ENCODE results near the gene CRIM1. TPM values are rescaled to one million over a fixed set of nuclear protein-coding genes. Genes with fewer than 3 reads are reported as not detected.
"Not testable (repeated sequence)": the region's sequence is repeated elsewhere in the genome, so short reads cannot be mapped to it uniquely, and the experiment has no call there.

Gene CRIM1
- total and polyA plus RNA-seq, 2 experiments from 2014 or later: 10.5 to 36.4 TPM

- 0 out of 2 replicates have a peak, but pooled peaks cover under 1% of the 10 kb centered on the region for H3K27me3 ChIP-seq (ENCODE audit: insufficient read depth)
- peak overlapping the region; percentile 40 for H3K4me2 ChIP-seq
- TF ChIP-seq, protein P1, sequence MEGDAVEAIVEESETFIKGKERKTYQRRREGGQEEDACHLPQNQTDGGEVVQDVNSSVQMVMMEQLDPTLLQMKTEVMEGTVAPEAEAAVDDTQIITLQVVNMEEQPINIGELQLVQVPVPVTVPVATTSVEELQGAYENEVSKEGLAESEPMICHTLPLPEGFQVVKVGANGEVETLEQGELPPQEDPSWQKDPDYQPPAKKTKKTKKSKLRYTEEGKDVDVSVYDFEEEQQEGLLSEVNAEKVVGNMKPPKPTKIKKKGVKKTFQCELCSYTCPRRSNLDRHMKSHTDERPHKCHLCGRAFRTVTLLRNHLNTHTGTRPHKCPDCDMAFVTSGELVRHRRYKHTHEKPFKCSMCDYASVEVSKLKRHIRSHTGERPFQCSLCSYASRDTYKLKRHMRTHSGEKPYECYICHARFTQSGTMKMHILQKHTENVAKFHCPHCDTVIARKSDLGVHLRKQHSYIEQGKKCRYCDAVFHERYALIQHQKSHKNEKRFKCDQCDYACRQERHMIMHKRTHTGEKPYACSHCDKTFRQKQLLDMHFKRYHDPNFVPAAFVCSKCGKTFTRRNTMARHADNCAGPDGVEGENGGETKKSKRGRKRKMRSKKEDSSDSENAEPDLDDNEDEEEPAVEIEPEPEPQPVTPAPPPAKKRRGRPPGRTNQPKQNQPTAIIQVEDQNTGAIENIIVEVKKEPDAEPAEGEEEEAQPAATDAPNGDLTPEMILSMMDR (conservative IDR thresholded peaks at IDR 0.05; ENCODE audit: low read depth in 2 of 2): no peak
- no peak for TF ChIP-seq ZNF331 (CRISPR knock-in tag; IDR thresholded peaks at IDR 0.05; ENCODE audit: low read depth)
- TF ChIP-seq, protein P2, sequence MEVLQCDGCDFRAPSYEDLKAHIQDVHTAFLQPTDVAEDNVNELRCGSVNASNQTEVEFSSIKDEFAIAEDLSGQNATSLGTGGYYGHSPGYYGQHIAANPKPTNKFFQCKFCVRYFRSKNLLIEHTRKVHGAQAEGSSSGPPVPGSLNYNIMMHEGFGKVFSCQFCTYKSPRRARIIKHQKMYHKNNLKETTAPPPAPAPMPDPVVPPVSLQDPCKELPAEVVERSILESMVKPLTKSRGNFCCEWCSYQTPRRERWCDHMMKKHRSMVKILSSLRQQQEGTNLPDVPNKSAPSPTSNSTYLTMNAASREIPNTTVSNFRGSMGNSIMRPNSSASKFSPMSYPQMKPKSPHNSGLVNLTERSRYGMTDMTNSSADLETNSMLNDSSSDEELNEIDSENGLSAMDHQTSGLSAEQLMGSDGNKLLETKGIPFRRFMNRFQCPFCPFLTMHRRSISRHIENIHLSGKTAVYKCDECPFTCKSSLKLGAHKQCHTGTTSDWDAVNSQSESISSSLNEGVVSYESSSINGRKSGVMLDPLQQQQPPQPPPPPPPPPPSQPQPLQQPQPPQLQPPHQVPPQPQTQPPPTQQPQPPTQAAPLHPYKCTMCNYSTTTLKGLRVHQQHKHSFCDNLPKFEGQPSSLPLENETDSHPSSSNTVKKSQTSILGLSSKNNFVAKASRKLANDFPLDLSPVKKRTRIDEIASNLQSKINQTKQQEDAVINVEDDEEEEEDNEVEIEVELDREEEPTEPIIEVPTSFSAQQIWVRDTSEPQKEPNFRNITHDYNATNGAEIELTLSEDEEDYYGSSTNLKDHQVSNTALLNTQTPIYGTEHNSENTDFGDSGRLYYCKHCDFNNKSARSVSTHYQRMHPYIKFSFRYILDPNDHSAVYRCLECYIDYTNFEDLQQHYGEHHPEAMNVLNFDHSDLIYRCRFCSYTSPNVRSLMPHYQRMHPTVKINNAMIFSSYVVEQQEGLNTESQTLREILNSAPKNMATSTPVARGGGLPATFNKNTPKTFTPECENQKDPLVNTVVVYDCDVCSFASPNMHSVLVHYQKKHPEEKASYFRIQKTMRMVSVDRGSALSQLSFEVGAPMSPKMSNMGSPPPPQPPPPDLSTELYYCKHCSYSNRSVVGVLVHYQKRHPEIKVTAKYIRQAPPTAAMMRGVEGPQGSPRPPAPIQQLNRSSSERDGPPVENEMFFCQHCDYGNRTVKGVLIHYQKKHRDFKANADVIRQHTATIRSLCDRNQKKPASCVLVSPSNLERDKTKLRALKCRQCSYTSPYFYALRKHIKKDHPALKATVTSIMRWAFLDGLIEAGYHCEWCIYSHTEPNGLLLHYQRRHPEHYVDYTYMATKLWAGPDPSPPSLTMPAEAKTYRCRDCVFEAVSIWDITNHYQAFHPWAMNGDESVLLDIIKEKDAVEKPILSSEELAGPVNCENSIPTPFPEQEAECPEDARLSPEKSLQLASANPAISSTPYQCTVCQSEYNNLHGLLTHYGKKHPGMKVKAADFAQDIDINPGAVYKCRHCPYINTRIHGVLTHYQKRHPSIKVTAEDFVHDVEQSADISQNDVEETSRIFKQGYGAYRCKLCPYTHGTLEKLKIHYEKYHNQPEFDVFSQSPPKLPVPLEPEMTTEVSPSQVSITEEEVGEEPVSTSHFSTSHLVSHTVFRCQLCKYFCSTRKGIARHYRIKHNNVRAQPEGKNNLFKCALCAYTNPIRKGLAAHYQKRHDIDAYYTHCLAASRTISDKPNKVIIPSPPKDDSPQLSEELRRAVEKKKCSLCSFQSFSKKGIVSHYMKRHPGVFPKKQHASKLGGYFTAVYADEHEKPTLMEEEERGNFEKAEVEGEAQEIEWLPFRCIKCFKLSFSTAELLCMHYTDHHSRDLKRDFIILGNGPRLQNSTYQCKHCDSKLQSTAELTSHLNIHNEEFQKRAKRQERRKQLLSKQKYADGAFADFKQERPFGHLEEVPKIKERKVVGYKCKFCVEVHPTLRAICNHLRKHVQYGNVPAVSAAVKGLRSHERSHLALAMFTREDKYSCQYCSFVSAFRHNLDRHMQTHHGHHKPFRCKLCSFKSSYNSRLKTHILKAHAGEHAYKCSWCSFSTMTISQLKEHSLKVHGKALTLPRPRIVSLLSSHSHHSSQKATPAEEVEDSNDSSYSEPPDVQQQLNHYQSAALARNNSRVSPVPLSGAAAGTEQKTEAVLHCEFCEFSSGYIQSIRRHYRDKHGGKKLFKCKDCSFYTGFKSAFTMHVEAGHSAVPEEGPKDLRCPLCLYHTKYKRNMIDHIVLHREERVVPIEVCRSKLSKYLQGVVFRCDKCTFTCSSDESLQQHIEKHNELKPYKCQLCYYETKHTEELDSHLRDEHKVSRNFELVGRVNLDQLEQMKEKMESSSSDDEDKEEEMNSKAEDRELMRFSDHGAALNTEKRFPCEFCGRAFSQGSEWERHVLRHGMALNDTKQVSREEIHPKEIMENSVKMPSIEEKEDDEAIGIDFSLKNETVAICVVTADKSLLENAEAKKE (CRISPR knock-in tag; IDR thresholded peaks at IDR 0.05): no peak
- TF ChIP-seq NANOG (IDR thresholded peaks at IDR 0.05; ENCODE audit: borderline replicate concordance): no peak
- no peak for TF ChIP-seq ETS1 (IDR thresholded peaks at IDR 0.05)
- TF ChIP-seq STAT1 (IDR thresholded peaks at IDR 0.05; ENCODE audit: unreplicated experiment): no peak
- TF ChIP-seq JUNB (IDR thresholded peaks at IDR 0.05; ENCODE audit: unreplicated experiment): no peak
- no peak for TF ChIP-seq CREB1 (CRISPR knock-in tag; IDR thresholded peaks at IDR 0.05; ENCODE audit: low read depth)
- peaks cover 85% of the 10 kb centered on the region for H3K4me1 ChIP-seq (ENCODE audit: insufficient read depth)
- H3K27ac Mint-ChIP-seq: no peak overlapping the region
- H3K27me3 Mint-ChIP-seq (ENCODE audit: insufficient read depth, low read depth, poor library complexity): peaks cover 8% of the 10 kb centered on the region
- H3K4me3 Mint-ChIP-seq: no peak overlapping the region
- H3F3A ChIP-seq (replicated peaks; ENCODE audit: low read depth): no peaks in the 10 kb centered on the region
- no peaks in the 10 kb centered on the region for H3K36me3 ChIP-seq (ENCODE audit: insufficient read depth)
- H2AFZ ChIP-seq: no peak overlapping the region
- no peak overlapping the region for H3K4me3 ChIP-seq
- H3K9me2 ChIP-seq (ENCODE audit: insufficient read depth): no peaks in the 10 kb centered on the region
- H3K9me3 Mint-ChIP-seq: no peaks in the 10 kb centered on the region
- no peaks in the 10 kb centered on the region for H3K36me3 Mint-ChIP-seq (ENCODE audit: low read depth)
- no peak for DNase-seq (ENCODE audit: low spot score)
- peak overlapping the region; percentile 4; the same call in 1 of the 2 replicates for H3K27ac ChIP-seq (ENCODE audit: low read depth)
- ATAC-seq: no peak
- H4K20me1 ChIP-seq (replicated peaks; ENCODE audit: insufficient read depth): peaks cover 29% of the 10 kb centered on the region; the same call in 1 of the 2 replicates
- peaks cover 100% of the 10 kb centered on the region for H3K79me2 ChIP-seq (replicated peaks; ENCODE audit: insufficient read depth)
- H3K4me1 Mint-ChIP-seq: peaks cover 88% of the 10 kb centered on the region
These were observed 6.7 kb downstream of the CRIM1 start for GRCh38 chr2:36362291-36362690.

DNA sequence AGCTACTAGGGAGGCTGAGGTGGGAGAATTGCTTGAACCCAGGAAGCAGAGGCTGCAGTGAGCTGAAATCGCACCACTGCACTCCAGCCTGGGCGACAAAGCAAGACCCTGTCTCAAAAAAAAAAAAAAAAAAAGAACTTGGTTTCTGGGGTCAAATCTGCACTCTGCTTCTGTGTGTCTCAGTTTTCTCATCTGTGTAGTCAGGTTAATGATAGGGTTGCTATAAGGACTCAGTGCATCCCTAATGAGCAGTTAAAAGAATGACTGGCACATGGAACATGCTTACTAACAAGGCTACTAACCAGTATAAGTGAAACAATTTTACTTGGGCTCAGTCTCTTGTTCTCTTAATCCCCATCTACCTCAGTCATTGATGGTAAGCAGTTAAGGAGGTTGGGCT, 7.5 kb downstream of the CRIM1 start:
- not testable (repeated sequence) for DNase-seq (ENCODE audit: low spot score); H3K9me2 ChIP-seq (ENCODE audit: insufficient read depth); H3K36me3 ChIP-seq (ENCODE audit: insufficient read depth); H3K27ac ChIP-seq (ENCODE audit: low read depth); H3F3A ChIP-seq (replicated peaks; ENCODE audit: low read depth); ATAC-seq; H3K27me3 Mint-ChIP-seq (ENCODE audit: insufficient read depth, low read depth, poor library complexity); H3K36me3 Mint-ChIP-seq (ENCODE audit: low read depth); H3K9me3 Mint-ChIP-seq; H3K27me3 ChIP-seq (ENCODE audit: insufficient read depth); H3K4me2 ChIP-seq; H3K4me3 ChIP-seq; H2AFZ ChIP-seq; H3K4me3 Mint-ChIP-seq
- peak overlapping the region; percentile 48; the same call in 1 of the 2 replicates for H3K27ac Mint-ChIP-seq
- H3K4me1 Mint-ChIP-seq: peaks cover 93% of the 10 kb centered on the region
- H3K4me1 ChIP-seq (ENCODE audit: insufficient read depth): peaks cover 88% of the 10 kb centered on the region
- H3K79me2 ChIP-seq (replicated peaks; ENCODE audit: insufficient read depth): peaks cover 100% of the 10 kb centered on the region
- H4K20me1 ChIP-seq (replicated peaks; ENCODE audit: insufficient read depth): peaks cover 29% of the 10 kb centered on the region; the same call in 1 of the 2 replicates
